ENCODE measurements around the gene LRRC1. TPM values are rescaled to one million over a fixed set of nuclear protein-coding genes. Genes with fewer than 3 reads are reported as not detected.

Gene LRRC1
- 10 to 100 TPM; 10.4 to 13.0 (median 12.6) TPM for total RNA-seq

DNA sequence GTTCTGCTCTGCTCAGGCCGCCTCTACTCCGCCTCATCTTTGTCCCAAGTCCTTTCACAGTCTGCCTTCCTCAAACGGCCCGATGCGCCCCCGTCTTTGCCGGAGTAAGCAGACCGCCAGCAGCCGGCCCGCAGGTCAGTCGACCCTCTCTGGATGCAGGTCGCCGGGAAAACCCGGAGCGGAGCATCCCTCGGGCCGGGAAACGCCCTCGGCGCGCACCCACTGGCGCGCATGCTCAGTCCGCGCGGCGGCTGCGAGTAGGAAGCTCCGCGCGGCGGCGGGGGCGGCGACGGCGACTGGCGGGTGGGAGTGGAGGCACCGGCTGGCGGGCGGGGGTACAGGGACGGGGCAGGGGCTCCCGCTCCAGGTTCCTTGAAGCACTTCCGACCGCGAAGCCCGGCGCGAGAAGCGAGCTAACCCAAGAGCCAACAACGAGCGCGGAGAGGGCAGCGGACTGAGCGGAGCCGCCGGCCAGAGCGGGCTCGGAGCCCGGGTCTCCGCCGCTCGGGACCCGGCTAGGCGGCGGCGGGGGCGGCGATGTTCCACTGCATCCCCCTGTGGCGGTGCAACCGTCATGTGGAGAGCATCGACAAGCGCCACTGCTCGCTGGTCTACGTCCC lies at the start of gene LRRC1:
Gene LRRC1 (plus strand): TSS at position 286 of the 620 bp plus-strand sequence. CDS start 252 bp downstream, at position 538.
- intact Hi-C loops (cut with DNase I): loop anchor here (1.0 to 10.0 kb wide), 6 partner anchors 68 to 800 kb away; partner anchors contain the start of genes GCLC and GSTA4
- 0% methylated on average over 25 of the region's 75 CpGs for WGBS
- H3K27me3 ChIP-seq: no peaks in the 10 kb centered on the region
- H3K4me1 ChIP-seq: peaks cover 16 to 37% (median 32%) of the 10 kb centered on the region in 4 donors
- H3K27ac ChIP-seq (replicated peaks in 1 of 4): peak within 1 kb of the TSS; percentile 76 to 88 (median 83)
- DNase-seq (ENCODE audit: extremely low spot score): peak; percentile 97
- no peaks in the 10 kb centered on the region for H3K36me3 ChIP-seq
- peak within 1 kb of the TSS; percentile 77 to 96 (median 88) for H3K4me3 ChIP-seq
- H3K9me3 ChIP-seq: no peaks in the 10 kb centered on the region
- TF ChIP-seq, protein P1, sequence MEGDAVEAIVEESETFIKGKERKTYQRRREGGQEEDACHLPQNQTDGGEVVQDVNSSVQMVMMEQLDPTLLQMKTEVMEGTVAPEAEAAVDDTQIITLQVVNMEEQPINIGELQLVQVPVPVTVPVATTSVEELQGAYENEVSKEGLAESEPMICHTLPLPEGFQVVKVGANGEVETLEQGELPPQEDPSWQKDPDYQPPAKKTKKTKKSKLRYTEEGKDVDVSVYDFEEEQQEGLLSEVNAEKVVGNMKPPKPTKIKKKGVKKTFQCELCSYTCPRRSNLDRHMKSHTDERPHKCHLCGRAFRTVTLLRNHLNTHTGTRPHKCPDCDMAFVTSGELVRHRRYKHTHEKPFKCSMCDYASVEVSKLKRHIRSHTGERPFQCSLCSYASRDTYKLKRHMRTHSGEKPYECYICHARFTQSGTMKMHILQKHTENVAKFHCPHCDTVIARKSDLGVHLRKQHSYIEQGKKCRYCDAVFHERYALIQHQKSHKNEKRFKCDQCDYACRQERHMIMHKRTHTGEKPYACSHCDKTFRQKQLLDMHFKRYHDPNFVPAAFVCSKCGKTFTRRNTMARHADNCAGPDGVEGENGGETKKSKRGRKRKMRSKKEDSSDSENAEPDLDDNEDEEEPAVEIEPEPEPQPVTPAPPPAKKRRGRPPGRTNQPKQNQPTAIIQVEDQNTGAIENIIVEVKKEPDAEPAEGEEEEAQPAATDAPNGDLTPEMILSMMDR (IDR thresholded peaks at IDR 0.05): no peak
- TF ChIP-seq POLR2AphosphoS5 (IDR thresholded peaks at IDR 0.05): peak; percentile 85

DNA sequence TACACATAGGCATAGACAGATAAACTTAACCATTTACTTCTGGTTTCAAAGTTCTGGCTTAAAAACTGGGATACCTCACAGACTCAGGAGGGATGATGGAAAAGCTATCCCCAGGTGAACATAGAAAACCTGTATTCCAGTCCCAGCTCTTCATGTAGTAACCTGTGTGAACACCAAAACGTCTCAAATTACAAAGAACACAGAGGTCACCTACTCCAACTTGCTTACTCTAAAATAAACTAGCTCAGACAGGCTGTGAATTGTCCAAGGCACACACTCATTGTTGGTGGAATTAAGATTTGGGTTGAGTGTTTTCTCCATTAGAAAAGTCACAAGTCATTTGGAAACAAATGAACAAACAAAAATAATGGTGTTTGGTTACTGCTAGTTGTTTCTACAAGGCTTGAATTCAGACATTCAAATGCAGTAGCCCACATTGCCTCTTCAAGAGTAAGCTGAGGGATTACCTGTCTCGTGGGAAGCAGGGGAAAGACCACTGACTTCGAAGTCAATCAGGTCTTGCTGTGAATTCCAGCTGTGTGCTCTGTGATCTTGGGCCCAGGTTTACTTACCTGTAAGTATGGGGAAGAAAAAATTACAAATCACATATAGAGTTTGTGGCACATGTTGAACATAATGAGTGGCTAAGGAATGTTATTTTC lies 48.2 kb upstream of the LRRC1 start:
- Histone ChIP-seq H3K27me3 (no peaks in the 10 kb centered on the region), H3K9me3 (no peaks in the 10 kb centered on the region), H3K4me1 (peaks cover 0 to 6% (median 0%) of the 10 kb centered on the region in 4 donors), H3K4me3 (no peak overlapping the region), H3K36me3 (no peaks in the 10 kb centered on the region), H3K27ac (replicated peaks in 1 of 4) (no peak overlapping the region)
- 58% methylated on average over 3 of the region's 3 CpGs for WGBS
- peak; percentile 19 for DNase-seq (ENCODE audit: extremely low spot score)
- TF ChIP-seq POLR2AphosphoS5 (IDR thresholded peaks at IDR 0.05): no peak
- TF ChIP-seq, protein P1 (IDR thresholded peaks at IDR 0.05): no peak
- TF ChIP-seq EP300 (IDR thresholded peaks at IDR 0.05): no peak
- TF ChIP-seq POLR2A (IDR thresholded peaks at IDR 0.05; ENCODE audit: low read depth): no peak
- intact Hi-C loops (cut with DNase I): no loop called here

DNA sequence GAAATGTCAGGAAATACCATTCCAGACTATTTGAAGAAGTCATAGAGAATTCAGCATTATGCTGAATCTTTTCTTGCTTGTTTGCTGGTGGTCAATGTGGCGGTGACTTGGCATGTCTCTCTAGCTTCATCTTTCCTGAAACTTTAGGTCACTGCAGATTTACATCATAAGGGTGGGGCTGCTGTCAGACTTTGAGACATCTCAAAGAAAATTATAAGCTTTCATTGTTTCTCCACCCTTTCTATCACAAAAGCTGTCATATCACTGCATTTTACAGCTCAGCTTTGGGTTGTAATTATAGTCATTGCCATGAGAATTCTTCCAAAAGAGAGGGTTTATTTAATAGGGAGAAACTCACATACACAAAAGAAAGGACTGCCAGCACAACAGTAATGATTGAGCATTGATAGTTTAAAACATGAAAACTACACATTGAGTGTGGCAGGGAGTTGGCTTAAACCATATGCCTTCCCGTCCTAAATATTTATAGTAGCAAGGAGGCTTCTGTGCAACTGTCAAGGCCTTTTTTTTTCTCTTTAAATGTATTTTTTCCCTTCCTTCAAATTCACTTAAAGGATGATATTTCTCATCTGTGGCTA lies 44.7 kb upstream of the LRRC1 start:
- H3K36me3 ChIP-seq: no peaks in the 10 kb centered on the region
- 65% methylated on average over 2 of the region's 2 CpGs for WGBS

DNA sequence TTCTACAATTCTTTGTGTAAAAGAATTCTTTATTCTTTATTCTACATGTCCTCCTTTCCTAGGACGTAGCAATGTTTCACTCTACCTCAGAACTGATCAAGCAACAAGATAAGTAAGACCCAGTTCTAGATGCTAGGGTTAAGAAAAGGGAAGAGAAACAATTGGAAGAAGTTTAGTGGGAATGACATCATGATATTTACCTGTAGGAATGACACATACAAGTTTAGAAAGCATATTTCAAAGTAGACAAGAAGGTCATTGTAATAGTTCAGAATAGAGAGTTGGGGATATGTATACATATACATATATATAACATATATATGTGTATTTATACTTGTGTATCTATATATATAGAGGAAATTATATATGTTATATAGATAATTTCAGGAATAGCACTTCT lies 43.4 kb upstream of the LRRC1 start:
- intact Hi-C loops (cut with DNase I): no loop called here
- WGBS: 94% methylated on average over 1 of the region's 1 CpG
- TF ChIP-seq EP300 (IDR thresholded peaks at IDR 0.05): no peak
- no peak for TF ChIP-seq POLR2AphosphoS5 (IDR thresholded peaks at IDR 0.05)
- no peak for TF ChIP-seq POLR2A (IDR thresholded peaks at IDR 0.05; ENCODE audit: low read depth)

More for the DNA sequence above, 44.7 kb upstream of the LRRC1 start:
- H3K9me3 ChIP-seq: no peaks in the 10 kb centered on the region
- no peaks in the 10 kb centered on the region for H3K27me3 ChIP-seq
- peak; percentile 14 for DNase-seq (ENCODE audit: extremely low spot score)
- H3K4me1 ChIP-seq: peaks cover 0 to 6% (median 0%) of the 10 kb centered on the region in 4 donors
- H3K27ac ChIP-seq (replicated peaks in 1 of 4): no peak overlapping the region
- no peak overlapping the region for H3K4me3 ChIP-seq
- intact Hi-C loops (cut with DNase I): no loop called here
- TF ChIP-seq POLR2AphosphoS5 (IDR thresholded peaks at IDR 0.05) (no peak), EP300 (IDR thresholded peaks at IDR 0.05) (no peak), POLR2A (IDR thresholded peaks at IDR 0.05; ENCODE audit: low read depth) (no peak)
- TF ChIP-seq, protein P1 (IDR thresholded peaks at IDR 0.05): no peak

DNA sequence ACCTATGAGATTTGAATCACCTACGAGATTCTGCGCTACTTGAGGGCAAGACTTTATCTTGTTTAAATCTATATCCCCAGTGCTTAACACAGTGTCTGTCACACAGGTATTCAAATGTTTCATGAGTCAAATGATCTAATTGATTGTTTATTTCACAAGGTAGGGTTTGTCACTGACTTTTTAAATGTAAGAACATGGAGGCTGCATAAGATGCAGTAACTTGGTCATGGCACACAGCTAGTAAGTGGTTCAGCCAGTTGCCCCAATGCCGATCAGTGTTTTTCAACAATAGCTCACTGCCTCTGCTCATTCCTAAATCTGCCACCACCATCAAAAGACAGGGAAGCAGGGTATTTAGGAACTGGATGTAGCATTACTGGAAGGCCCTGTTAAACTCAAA lies 42.4 kb upstream of the LRRC1 start:
- H3K27ac ChIP-seq (replicated peaks in 1 of 4): no peak overlapping the region
- intact Hi-C loops (cut with DNase I): no loop called here
- no peak overlapping the region for H3K4me3 ChIP-seq
- no peaks in the 10 kb centered on the region for H3K27me3 ChIP-seq
- peaks cover 0 to 6% (median 0%) of the 10 kb centered on the region in 4 donors for H3K4me1 ChIP-seq
- 96% methylated on average over 3 of the region's 3 CpGs for WGBS
- H3K9me3 ChIP-seq: no peaks in the 10 kb centered on the region
- no peak for TF ChIP-seq POLR2A (IDR thresholded peaks at IDR 0.05; ENCODE audit: low read depth)
- TF ChIP-seq EP300 (IDR thresholded peaks at IDR 0.05): no peak
- TF ChIP-seq, protein P1 (IDR thresholded peaks at IDR 0.05): no peak
- no peak for TF ChIP-seq POLR2AphosphoS5 (IDR thresholded peaks at IDR 0.05)
- no peaks in the 10 kb centered on the region for H3K36me3 ChIP-seq
- peak; percentile 62 for DNase-seq (ENCODE audit: extremely low spot score)

More for the DNA sequence above, 43.4 kb upstream of the LRRC1 start:
- Histone ChIP-seq H3K9me3 (no peaks in the 10 kb centered on the region), H3K36me3 (no peaks in the 10 kb centered on the region), H3K4me1 (peaks cover 0 to 6% (median 0%) of the 10 kb centered on the region in 4 donors), H3K27ac (replicated peaks in 1 of 4) (no peak overlapping the region), H3K27me3 (no peaks in the 10 kb centered on the region), H3K4me3 (no peak overlapping the region)
- DNase-seq (ENCODE audit: extremely low spot score): no peak

Data from esophagus muscularis mucosa (tissue), 4 donors.